ENCODE data around the gene CBX7. TPM values are rescaled to one million over a fixed set of nuclear protein-coding genes. Genes with fewer than 3 reads are reported as not detected.

Gene CBX7
- total and polyA plus RNA-seq, 2 of the 8 experiments (the other 6 are each of a cell fraction or from before 2014, with no cell fraction given) = 6.9 to 8.7 TPM

- Histone ChIP-seq H3K27me3 (replicated peaks in 1 of 4; ENCODE audit: control insufficient read depth in 3 of 4, extremely low read depth in 1 of 4, insufficient read depth in 3 of 4, low read length in 3 of 4) (no peaks in the 10 kb centered on the region), H3K14ac (ENCODE audit: insufficient read length) (no peak overlapping the region), H2BK15ac (ENCODE audit: low read length) (peak overlapping the region; percentile 66), H3K56ac (replicated peaks; ENCODE audit: insufficient read length, low read depth, low read length) (peak overlapping the region; percentile 27), H2BK5ac (ENCODE audit: low read depth, low read length) (peak overlapping the region; percentile 98), H4K20me1 (replicated peaks in 1 of 2; ENCODE audit: control insufficient read depth in 1 of 2, insufficient read depth in 2 of 2, low read length in 2 of 2) (no peaks in the 10 kb centered on the region), H3K79me1 (ENCODE audit: low read depth, low read length) (no peaks in the 10 kb centered on the region), H4K91ac (replicated peaks; ENCODE audit: insufficient read length, low read length) (peak overlapping the region; percentile 95), H3K23me2 (ENCODE audit: low read depth, low read length) (no peaks in the 10 kb centered on the region; the same call in 1 of the 2 replicates), H2BK12ac (ENCODE audit: low read depth, low read length) (peak overlapping the region; percentile 100), H3K4me1 (replicated peaks in 1 of 4; ENCODE audit: control insufficient read depth in 3 of 4, insufficient read depth in 4 of 4, low read length in 3 of 4) (peaks cover 19 to 60% (median 50%) of the 10 kb centered on the region in 4 experiments), H3K18ac (ENCODE audit: extremely low read depth, low read length) (peak overlapping the region; percentile 93), H2AK5ac (ENCODE audit: low read depth, low read length) (peak overlapping the region; percentile 99), H2AFZ (ENCODE audit: low read length) (no peak overlapping the region), H3K36me3 (ENCODE audit: control insufficient read depth in 2 of 4, insufficient read depth in 4 of 4, low read length in 3 of 4) (no peaks in the 10 kb centered on the region), H3K9me3 (ENCODE audit: insufficient read depth in 2 of 2, low read depth in 1 of 2, low read length in 1 of 2) (no peaks in the 10 kb centered on the region), H3K4ac (replicated peaks; ENCODE audit: insufficient read length, low read depth, low read length) (peak overlapping the region; percentile 94), H3K4me3 (ENCODE audit: extremely low read depth in 1 of 4, insufficient read depth in 2 of 4, low read depth in 3 of 4, low read length in 4 of 4) (no peak overlapping the region), H3K79me2 (ENCODE audit: control insufficient read depth in 1 of 2, insufficient read depth in 2 of 2, low read length in 2 of 2) (no peaks in the 10 kb centered on the region), H2BK120ac (replicated peaks; ENCODE audit: low read depth, low read length) (peak overlapping the region; percentile 93), H3K9ac (replicated peaks in 1 of 4; ENCODE audit: extremely low read depth in 1 of 4, low read depth in 3 of 4, low read length in 3 of 4) (peak overlapping the region in 3 of 4 experiments; percentile 14 to 65 (median 64); a peak in 6 of 7 replicates), H2BK20ac (ENCODE audit: low read length) (peak overlapping the region; percentile 100), H3K27ac (ENCODE audit: low read depth, low read length) (peak overlapping the region; percentile 84), H3K23ac (ENCODE audit: insufficient read length) (no peak overlapping the region), H3K4me2 (ENCODE audit: insufficient read depth in 1 of 2, low read depth in 2 of 2, low read length in 2 of 2) (peak overlapping the region; percentile 11 to 12; a peak in 2 of 4 replicates), H4K8ac (ENCODE audit: extremely low read depth, insufficient read depth, low read length) (peak overlapping the region; percentile 92; the same call in 1 of the 2 replicates), H4K5ac (ENCODE audit: insufficient read length, low read depth, low read length) (peak overlapping the region; percentile 31)
- WGBS, 2 experiments (ENCODE audit: extremely low coverage in 1 of 2, insufficient coverage in 1 of 2, insufficient read length in 1 of 2, insufficient replicate concordance in 2 of 2, low coverage in 1 of 2, low lambda C conversion rate in 2 of 2, missing lambda C conversion rate in 1 of 2) = 64% methylated on average over 11 of the region's 11 CpGs; no CpG with 5 or more reads in 1 of the 2 experiments
- POLR2A ChIA-PET (ENCODE audit: partially characterized antibody) = interaction anchor here (0.6 to 11.8 kb wide), 18 partner anchors 11 to 352 kb away, joined by 3 to 313 read pairs (median 4); partner anchors contain the start of gene RPL3
- no peak for TF ChIP-seq SIRT6 (IDR thresholded peaks at IDR 0.05; ENCODE audit: low read length)
- no peak for TF ChIP-seq CHD1 (IDR thresholded peaks at IDR 0.05; ENCODE audit: low read depth, low read length)
- TF ChIP-seq ASH2L (IDR thresholded peaks at IDR 0.05; ENCODE audit: low read length) = no peak
- TF ChIP-seq TCF12 (IDR thresholded peaks at IDR 0.05; ENCODE audit: low read depth, low read length) = no peak
- no peak for TF ChIP-seq RXRA (IDR thresholded peaks at IDR 0.05; ENCODE audit: insufficient read depth, low read depth, low read length)
- DNase-seq (ENCODE audit: low read depth in 1 of 2, low spot score in 2 of 2) (no peak), FAIRE-seq (no peak)
- CTCF ChIA-PET (ENCODE audit: partially characterized antibody) = interaction anchor here (0.6 to 6.0 kb wide), 20 partner anchors 9 to 1583 kb away, joined by 3 to 48 read pairs (median 4); no protein-coding TSS in a partner anchor
Observed at GRCh38 chr22:39173787-39174497, 21.5 kb upstream of the CBX7 start.
